ENCODE measurements around the gene ARFGAP3.
A peak's percentile ranks its signal among the peaks of the same experiment; 100 is the strongest.

GRCh38 chr22:42892571-42893316 lies 35.7 kb upstream of the ARFGAP3 start:
- TF ChIP-seq, protein P1, sequence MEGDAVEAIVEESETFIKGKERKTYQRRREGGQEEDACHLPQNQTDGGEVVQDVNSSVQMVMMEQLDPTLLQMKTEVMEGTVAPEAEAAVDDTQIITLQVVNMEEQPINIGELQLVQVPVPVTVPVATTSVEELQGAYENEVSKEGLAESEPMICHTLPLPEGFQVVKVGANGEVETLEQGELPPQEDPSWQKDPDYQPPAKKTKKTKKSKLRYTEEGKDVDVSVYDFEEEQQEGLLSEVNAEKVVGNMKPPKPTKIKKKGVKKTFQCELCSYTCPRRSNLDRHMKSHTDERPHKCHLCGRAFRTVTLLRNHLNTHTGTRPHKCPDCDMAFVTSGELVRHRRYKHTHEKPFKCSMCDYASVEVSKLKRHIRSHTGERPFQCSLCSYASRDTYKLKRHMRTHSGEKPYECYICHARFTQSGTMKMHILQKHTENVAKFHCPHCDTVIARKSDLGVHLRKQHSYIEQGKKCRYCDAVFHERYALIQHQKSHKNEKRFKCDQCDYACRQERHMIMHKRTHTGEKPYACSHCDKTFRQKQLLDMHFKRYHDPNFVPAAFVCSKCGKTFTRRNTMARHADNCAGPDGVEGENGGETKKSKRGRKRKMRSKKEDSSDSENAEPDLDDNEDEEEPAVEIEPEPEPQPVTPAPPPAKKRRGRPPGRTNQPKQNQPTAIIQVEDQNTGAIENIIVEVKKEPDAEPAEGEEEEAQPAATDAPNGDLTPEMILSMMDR (IDR thresholded peaks at IDR 0.05 in 4 of 5, conservative IDR thresholded peaks at IDR 0.05 in 1 of 5): no peak
- peak; percentile 20 to 49 for TF ChIP-seq POLR2A (IDR thresholded peaks at IDR 0.05)
